HTERT RPE-1 (cell line): Measurements from ENCODE around the gene CHRNA4.
"Not testable (repeated sequence)": the region's sequence is repeated elsewhere in the genome, so short reads cannot be mapped to it uniquely, and the experiment has no call there.

Experiments used
- in situ Hi-C: fragments of 300-500 bp; cut with MboI; formaldehyde crosslinking; loops from 4 replicates; pipeline ENCODE4 v1.14.3; 2020; ENCODE audit warnings: low sequenced_read_pairs

CHRNA4 gene

GRCh38 chr20:63398744-63399514 lies 37.8 kb upstream of the CHRNA4 start:
- in situ Hi-C loops, result no loop called here

GRCh38 chr20:63397946-63398450 lies 36.8 kb upstream of the CHRNA4 start:
- in situ Hi-C loops, result no loop called here

DNA sequence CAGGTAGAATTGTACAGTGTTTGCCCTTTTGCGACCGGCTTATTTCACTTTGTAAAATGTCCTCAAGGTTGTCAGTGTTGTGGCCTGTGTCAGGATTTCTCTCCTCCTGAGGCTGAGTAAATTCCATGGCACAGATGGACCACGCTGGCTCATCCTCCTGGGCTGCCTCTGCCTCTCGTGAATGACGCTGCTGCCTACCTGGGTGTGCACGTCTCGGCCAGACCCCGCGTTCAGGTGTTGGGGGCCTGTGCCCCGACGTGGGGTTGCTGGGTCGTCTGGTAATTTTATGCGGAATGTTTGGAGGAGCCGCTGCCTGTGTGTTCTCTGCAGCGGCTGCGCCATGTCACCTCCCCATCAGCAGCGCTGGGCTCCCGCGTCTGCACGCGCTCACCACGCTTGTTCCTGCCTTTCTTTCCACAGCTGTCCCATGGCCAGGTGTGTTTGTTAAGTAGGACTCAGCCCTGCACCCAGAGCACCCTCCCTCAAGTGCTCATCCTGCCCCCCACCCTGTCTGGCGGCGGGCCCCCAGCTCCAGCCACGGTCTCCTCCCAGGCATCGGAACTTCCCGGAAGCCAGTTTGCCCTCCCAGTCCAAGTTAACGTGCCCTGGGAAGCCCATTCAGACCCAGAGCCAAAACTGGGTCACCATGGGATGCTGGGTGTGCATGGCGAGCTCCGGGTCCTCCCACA lies 36.1 kb upstream of the CHRNA4 start:
- in situ Hi-C loops, result no loop called here

DNA sequence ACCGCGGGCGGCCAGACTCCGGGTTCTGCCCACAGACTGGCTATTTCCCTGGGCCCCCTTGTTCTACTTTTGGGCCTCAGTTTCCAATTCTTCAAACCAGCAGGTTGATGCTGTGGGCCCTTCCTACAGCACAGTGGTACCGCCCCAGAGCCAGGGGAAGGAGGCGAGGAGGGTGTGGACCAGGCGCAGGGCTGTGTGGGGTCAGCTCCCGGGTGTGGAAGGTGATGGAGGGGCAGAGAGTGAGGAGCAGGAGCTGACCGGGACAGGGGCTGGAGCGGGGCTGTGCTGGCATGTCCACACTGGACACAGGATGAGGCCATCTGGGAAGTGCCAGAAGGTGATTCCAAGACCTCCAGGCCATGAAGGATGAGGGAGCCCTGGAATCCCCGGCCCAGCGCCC lies 35.2 kb upstream of the CHRNA4 start:
- in situ Hi-C loops, result no loop called here

DNA sequence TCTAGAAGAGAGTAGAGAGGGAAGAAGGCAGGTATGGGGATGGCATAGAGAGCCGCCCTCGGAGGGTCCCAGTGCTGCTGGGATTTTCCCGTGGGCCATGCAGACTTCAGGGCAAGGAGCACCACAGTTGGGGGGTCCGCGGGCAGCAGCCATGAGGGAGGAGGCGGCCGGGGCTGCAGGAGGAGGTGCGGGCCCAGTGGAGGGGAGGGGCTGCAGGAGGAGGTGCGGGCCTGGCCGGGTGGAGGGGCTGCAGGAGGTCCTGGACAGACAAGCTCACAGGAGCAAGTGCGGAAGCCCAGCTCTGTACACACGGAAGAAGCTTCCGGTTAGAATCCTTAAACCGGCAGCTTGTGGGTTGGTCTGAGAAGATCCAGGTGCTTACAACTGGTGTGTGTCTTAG lies 34.6 kb upstream of the CHRNA4 start:
- in situ Hi-C loops, result no loop called here

DNA sequence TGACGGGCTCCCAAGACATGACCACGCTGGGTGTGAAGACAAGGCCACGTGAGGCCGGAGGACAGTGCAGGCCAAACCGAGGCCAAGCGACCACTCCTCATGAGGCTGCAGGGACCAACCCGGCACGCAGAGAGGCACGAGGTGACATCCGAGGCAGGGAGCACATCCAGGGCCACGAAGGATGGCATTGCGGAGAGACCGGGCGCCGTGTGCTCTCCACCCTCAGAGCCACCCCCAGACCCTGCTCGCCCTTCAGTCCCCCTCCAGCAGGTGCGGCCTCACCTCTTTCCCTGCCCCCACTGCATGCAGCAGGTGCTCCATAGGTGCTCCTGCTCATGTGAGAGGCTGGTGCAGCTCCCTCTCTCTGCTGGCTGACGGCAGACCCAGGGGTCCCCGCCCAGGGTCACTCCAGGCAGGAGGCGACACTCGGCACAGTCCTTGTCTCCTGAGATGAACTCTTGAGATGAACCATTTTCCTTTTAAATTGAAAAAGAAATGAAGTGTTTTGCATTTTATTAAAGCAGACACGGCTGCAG lies 33.8 kb upstream of the CHRNA4 start:
- in situ Hi-C loops, result no loop called here

- in situ Hi-C loops, result no loop called here
These were observed 33.1 kb upstream of the CHRNA4 start for GRCh38 chr20:63394069-63394919.

DNA sequence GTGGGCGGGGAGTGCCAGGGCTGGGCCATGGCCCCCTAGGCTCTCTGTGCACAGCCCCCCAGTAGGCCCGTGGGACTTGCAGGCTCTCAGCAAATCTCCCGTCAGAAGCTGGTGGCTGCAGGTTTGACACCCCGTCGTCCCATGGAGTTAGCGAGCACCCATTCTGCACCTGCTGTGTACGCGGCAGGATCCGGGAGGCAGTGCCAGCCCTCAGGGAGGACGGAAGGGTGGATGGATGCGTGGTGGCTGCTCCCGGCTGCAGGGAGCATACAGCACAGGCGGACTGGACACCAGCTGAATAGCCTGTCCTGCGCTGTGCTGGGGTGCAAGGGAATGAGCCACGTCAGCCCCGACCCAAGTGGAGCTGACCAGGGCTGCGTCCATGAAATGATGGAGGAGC lies 32.4 kb upstream of the CHRNA4 start:
- in situ Hi-C loops, result no loop called here

DNA sequence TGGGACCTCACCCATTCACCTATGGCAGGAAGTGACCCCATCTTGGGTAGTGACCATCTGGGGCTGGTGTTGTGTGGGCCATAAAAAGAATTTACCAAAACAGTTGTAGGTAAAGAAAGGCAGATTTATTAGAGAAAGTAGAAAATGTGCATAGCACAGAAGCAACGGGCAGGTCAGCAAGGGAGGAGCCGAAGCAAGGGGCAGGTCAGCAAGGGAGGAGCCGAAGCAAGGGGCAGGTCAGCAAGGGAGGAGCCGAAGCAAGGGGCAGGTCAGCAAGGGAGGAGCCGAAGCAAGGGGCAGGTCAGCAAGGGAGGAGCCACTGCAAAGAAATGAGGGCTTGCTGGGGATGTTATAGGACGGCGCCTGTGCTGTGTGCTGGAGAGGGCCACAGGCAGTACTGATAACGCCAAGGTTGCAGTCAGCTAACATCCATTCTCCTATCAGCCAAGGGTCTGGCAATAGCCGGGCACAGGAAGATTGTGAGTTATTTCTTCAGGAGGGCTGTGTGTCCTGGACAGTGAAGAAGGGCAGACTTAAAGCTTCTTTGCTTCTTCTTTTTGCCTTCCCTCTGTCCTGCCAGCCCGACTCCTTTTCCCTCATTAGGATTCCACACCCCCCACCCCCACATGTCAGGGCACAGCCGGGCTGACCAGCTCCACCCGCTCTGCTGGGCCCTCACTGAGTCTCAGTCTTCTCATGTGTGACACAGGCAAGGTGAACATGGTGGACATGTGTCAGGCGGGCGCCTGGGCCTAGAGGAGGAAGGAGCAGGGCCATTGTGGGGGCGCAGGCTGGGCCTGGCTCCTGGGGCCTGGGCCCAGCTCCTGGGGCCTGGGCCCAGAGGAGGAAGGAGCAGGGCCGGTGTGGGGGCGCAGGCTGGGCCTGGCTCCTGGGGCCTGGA lies 31.6 kb upstream of the CHRNA4 start:
- in situ Hi-C loops, result no loop called here

DNA sequence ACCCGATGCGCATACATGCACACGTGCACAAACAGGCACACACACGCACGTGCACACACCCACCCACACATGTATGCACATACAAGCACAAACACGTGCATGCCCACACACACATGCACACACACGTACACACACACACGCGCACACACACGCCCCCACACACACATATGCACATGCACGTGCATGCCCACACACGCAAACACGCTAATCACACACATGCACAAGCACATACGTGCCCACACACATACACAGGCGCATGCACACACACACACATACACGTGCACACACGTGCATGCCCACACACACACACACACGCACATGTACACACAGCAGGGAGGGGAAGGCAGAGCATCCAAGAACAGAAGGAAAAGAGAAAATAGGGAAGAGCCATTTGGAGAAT lies 26.8 kb upstream of the CHRNA4 start:
- in situ Hi-C loops, result no loop called here

- in situ Hi-C loops, result no loop called here
These were observed 26.2 kb upstream of the CHRNA4 start for GRCh38 chr20:63387393-63387792.

GRCh38 chr20:63386491-63386890 lies 25.3 kb upstream of the CHRNA4 start:
- in situ Hi-C loops, result no loop called here

DNA sequence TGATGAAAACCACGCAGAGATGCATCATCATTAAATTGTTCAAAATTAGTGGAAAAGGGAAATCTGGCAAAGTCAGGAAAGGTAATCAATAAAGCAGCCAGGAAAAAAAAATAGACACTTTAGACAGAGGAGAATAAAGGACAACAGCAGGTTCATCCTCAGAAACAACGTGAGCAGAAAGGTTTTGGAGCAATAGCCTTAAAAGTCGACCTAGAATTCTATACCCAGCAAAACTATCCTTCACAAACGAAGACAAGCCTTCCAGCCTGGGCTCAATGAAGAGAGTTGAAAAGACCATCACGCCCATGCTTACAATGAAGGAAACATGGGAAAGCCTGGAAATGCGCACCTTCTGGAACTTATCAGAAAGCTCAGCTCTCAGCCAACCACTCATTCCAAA lies 24.7 kb upstream of the CHRNA4 start:
- in situ Hi-C loops, result no loop called here

DNA sequence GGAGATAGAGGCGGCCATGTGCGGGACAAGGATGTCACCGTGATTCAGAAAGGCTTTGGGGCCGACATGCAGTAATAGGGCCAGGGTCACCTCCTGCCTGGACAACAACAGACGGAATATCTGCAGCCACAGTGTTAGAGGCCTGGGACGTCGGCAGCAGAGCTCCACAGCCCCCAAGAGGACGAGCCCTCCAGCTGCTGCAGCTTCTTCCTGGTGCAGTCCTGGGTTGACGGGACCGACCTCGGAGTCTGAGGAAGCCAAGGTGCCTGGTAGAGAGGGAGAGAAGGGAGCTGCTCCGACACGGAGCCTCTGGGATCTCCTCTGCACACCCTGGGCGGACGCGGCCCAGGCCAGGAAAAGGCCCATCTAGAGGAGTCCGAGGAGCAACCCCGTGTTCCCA lies 23.2 kb upstream of the CHRNA4 start:
- in situ Hi-C loops, result no loop called here

- in situ Hi-C loops, result no loop called here
These were observed 22.4 kb upstream of the CHRNA4 start for GRCh38 chr20:63383556-63383955.

- in situ Hi-C loops, result no loop called here
These were observed 21.6 kb upstream of the CHRNA4 start for GRCh38 chr20:63382551-63383300.

DNA sequence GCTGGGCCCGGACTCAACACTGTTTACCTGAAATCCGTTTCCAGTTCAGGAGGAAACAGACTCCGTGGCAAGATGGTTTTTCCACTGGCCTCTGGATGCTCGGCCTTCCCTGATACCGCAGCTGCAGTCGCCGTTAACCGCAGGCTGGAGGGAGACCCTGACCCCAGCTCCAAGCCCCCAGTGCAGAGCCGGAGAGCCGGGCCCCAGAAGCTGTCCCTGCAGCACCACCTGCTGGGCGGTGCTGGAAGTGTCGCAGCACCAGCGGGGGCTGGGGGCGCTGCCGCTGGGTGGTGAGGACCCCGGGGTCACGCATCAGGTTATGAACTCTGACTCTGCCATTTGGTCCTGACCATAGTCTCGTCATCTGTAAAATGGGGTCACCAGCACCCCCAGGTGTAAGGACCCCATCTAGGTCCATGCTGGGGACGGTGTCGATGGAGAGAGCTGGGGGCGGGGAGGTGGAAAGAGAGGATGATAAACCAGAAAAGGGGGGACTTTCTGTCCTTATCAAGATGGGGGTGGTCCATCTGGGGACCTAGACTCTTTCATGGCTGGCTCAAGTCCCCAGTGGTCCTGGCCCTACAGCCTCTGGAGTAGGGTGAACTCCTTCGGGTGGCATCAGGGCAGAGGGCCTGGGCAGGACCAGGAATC lies 20.8 kb upstream of the CHRNA4 start:
- in situ Hi-C loops, result no loop called here

DNA sequence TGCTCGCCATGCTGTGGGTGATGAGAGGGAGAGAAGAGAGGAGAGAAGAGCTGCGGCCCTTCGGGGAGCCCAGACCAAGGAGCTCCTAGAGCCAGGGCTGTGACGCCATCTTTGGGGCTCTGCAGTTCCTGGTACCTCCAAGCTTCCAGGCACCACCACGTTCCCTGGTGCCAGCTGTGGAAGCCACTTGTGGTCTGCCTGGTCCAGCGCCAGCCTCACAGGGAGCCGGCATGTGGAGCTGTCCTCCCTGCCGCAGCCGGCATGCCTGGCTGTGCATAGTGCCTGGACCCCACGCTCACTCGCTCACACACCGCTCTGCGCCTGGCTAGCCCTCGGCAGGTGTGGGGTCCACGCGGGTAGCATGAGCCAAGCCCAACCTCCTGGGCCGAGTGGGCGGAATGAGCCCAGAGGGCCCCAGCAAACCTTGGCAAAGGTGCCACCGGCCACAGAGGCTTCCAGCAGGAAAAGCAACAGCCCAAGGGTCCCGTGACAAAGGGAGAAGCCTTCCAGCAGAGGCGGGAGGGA lies 19.3 kb upstream of the CHRNA4 start:
- in situ Hi-C loops, result no loop called here

DNA sequence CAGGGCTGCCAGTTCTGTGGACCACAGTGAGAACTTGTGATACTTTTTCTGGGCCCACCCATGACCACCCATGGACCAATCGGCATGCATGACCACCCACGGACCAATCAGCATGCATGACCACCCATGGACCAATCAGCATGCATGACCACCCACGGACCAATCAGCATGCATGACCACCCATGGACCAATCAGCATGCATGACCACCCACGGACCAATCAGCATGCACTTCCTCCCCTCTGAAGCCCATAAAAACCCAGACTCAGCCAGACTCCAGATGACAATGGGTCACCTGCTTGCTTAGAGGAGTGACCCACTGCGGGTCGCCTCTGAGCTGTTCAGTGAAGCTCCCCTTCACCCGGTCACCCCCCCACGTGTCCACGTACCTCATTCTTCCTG lies 18.7 kb upstream of the CHRNA4 start:
- in situ Hi-C loops, result not testable (repeated sequence)
